ENCODE data around the gene INVS.
A peak's percentile ranks its signal among the peaks of the same experiment; 100 is the strongest.
"Not testable (repeated sequence)": the region's sequence is repeated elsewhere in the genome, so short reads cannot be mapped to it uniquely, and the experiment has no call there.

INVS gene

DNA sequence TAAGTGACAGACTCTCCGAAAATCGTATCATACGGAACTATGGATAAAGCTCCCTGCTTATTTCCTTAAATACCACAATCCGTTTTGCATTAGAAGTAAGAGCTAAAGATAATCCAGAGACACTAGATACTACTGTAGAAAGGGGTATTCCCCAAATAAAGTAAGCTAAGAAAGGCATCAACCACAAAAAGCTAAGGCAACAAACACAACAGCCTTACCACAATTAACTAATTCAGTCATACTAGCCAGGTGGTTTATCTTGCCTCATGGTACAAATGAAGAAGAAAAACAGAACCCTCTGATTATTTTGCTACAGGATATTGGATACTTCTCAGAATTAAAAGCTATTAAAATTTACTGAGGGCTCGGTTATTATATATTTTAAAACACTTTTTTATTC lies 14.3 kb upstream of the INVS start:
- no peak for DNase-seq (ENCODE audit: low read depth)

DNA sequence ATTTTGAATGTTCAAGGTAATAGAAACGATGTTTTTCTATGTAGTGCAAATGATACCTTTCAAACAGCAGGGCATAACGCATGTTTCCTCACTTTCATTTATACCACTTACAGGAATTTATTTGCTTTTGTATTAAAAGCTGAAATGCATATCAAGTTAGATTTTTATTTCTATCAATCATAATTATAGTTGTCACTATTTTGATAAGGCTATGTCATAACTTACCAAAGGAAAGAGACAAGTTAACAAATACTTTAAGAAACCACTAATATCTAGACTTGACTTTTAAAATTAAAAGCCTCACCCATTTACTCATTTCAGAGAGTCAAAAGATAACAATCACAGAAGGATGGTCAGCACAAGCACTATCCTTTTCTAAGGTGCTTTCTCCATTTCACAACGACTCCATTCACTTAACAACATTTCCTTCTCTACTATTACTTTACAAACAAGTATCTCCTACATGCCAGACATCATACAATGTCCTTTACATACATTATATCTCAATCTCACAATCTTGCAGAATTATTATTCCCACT lies 12.9 kb upstream of the INVS start:
- no peak for DNase-seq (ENCODE audit: low read depth)
- no peaks in the 10 kb centered on the region for H3K9me3 ChIP-seq (ENCODE audit: control insufficient read depth, low read length)
- H3K27me3 ChIP-seq (replicated peaks; ENCODE audit: control insufficient read depth, insufficient read depth, low read length), result no peaks in the 10 kb centered on the region
- no peaks in the 10 kb centered on the region for H3K36me3 ChIP-seq (ENCODE audit: control insufficient read depth, insufficient read depth, low read length, severe bottlenecking)
- no peak overlapping the region for H3K9ac ChIP-seq (ENCODE audit: low read length)
- H3K4me3 ChIP-seq (ENCODE audit: low read length), result no peak overlapping the region
- peaks cover 20% of the 10 kb centered on the region for H3K4me1 ChIP-seq (ENCODE audit: control insufficient read depth, insufficient read depth, low read length)

More for the DNA sequence above, 14.3 kb upstream of the INVS start:
- no peaks in the 10 kb centered on the region for H3K27me3 ChIP-seq (replicated peaks; ENCODE audit: control insufficient read depth, insufficient read depth, low read length)
- no peaks in the 10 kb centered on the region for H3K36me3 ChIP-seq (ENCODE audit: control insufficient read depth, insufficient read depth, low read length, severe bottlenecking)
- no peaks in the 10 kb centered on the region for H3K9me3 ChIP-seq (ENCODE audit: control insufficient read depth, low read length)
- H3K4me1 ChIP-seq (ENCODE audit: control insufficient read depth, insufficient read depth, low read length), result peaks cover 15% of the 10 kb centered on the region
- H3K4me3 ChIP-seq (ENCODE audit: low read length), result no peak overlapping the region
- H3K9ac ChIP-seq (ENCODE audit: low read length), result no peak overlapping the region

DNA sequence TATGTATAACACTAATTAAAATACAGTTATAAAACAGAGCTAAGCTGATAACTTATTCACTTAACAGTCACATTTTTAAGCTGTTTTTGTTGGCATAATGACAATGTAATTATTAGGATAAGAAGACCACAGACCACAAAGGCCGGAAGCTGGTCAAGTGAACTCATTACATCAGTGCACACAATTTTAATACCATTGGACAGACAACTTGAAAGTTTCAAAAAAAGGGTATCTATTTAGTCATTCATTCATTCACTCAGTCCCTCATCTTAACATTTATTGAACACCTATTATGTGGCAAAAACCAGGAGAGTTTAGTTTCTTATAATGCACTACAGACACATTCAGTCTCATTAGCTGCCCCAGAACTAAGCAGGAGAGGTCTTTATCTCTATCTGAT lies 11.8 kb upstream of the INVS start:
- H3K27me3 ChIP-seq (replicated peaks; ENCODE audit: control insufficient read depth, insufficient read depth, low read length), result no peaks in the 10 kb centered on the region

DNA sequence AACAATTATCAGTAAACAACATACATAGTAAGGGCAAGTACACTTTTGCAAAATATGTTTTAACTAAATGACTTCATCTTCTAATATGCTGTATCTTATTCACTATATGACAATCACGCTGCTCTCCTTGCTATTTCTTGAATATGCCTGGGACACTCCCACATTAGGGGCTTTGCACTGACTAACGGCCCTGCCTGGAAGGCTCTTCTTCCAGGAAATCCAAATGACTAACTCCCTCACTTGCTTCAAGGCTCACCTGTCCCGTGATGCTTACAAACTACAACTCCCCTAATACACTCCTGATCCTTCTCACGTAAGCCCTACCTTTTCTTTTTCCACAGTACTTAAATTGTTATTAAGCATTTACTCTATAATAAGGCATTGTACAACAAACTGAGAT lies 10.8 kb upstream of the INVS start:
- Histone ChIP-seq H3K27me3 (replicated peaks; ENCODE audit: control insufficient read depth, insufficient read depth, low read length) (no peaks in the 10 kb centered on the region), H3K36me3 (ENCODE audit: control insufficient read depth, insufficient read depth, low read length, severe bottlenecking) (no peaks in the 10 kb centered on the region), H3K9me3 (ENCODE audit: control insufficient read depth, low read length) (no peaks in the 10 kb centered on the region), H3K9ac (ENCODE audit: low read length) (no peak overlapping the region), H3K4me3 (ENCODE audit: low read length) (no peak overlapping the region), H3K4me1 (ENCODE audit: control insufficient read depth, insufficient read depth, low read length) (peaks cover 11% of the 10 kb centered on the region)
- no peak for DNase-seq (ENCODE audit: low read depth)

More for the DNA sequence above, 11.8 kb upstream of the INVS start:
- no peak overlapping the region for H3K9ac ChIP-seq (ENCODE audit: low read length)
- peaks cover 20% of the 10 kb centered on the region for H3K4me1 ChIP-seq (ENCODE audit: control insufficient read depth, insufficient read depth, low read length)
- no peaks in the 10 kb centered on the region for H3K9me3 ChIP-seq (ENCODE audit: control insufficient read depth, low read length)
- DNase-seq (ENCODE audit: low read depth), result no peak
- no peaks in the 10 kb centered on the region for H3K36me3 ChIP-seq (ENCODE audit: control insufficient read depth, insufficient read depth, low read length, severe bottlenecking)
- no peak overlapping the region for H3K4me3 ChIP-seq (ENCODE audit: low read length)

DNA sequence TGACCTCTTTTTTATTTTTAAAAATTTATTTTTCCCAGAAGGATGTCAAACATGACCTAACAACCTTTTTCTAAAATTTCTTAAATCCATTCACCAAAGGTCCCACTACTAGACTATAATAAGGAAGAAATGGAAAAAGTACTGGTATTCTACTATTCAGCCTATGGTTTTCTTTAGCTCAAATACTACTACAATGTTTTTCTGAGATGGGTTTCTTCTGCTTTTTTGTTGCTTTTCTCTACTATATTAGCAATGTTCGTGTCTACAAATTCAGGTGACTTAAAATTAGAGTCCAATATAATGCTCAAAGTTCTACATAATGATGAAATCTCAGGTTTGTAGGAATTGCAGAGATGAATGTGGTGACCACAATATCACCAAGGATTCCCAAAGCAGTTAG lies 8.2 kb upstream of the INVS start:
- Histone ChIP-seq H3K9me3 (ENCODE audit: control insufficient read depth, low read length) (no peaks in the 10 kb centered on the region), H3K36me3 (ENCODE audit: control insufficient read depth, insufficient read depth, low read length, severe bottlenecking) (no peaks in the 10 kb centered on the region), H3K4me1 (ENCODE audit: control insufficient read depth, insufficient read depth, low read length) (peaks cover 8% of the 10 kb centered on the region), H3K27me3 (replicated peaks; ENCODE audit: control insufficient read depth, insufficient read depth, low read length) (no peaks in the 10 kb centered on the region), H3K4me3 (ENCODE audit: low read length) (no peak overlapping the region), H3K9ac (ENCODE audit: low read length) (no peak overlapping the region)
- DNase-seq (ENCODE audit: low read depth), result no peak

DNA sequence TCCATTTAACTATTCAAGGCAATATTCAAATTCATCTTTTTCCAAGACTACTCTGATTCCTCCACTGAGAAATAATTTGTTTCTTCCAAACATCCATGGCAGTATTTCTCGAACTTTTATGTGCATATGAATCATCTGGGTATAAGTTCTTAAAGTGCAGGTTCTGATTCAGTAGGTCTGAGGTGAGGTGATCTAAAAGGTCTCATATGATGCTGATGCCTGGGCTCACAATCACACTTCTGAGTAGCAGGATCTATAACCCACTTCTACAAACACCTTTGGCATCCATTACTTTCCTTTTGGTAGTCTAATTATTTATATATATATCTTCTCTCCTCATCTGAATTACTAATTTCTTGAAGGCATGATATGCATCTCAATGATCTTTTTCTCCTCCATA lies 7.4 kb upstream of the INVS start:
- Histone ChIP-seq H3K9ac (ENCODE audit: low read length) (no peak overlapping the region), H3K4me1 (ENCODE audit: control insufficient read depth, insufficient read depth, low read length) (peaks cover 8% of the 10 kb centered on the region), H3K9me3 (ENCODE audit: control insufficient read depth, low read length) (no peaks in the 10 kb centered on the region), H3K4me3 (ENCODE audit: low read length) (no peak overlapping the region), H3K36me3 (ENCODE audit: control insufficient read depth, insufficient read depth, low read length, severe bottlenecking) (no peaks in the 10 kb centered on the region), H3K27me3 (replicated peaks; ENCODE audit: control insufficient read depth, insufficient read depth, low read length) (no peaks in the 10 kb centered on the region)
- no peak for DNase-seq (ENCODE audit: low read depth)

DNA sequence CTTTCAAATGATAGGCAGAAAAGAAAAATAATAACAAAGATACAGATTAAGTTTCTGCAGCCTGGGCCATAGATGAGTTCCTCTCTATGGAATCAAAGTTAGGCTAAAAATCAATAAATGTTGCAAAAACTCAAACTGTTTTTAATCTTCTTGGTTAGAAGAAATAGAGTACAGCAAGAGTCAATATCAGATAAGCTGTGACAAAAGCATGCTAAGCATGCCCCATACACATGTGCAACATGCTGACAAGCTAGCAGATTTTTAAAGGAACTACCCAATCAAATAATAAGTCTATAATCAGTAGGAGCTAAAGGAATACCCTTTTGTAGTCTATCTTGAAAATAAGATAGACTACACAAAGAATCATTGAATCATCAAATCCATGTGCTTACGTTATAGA lies 7.0 kb upstream of the INVS start:
- Histone ChIP-seq H3K9ac (ENCODE audit: low read length) (no peak overlapping the region), H3K9me3 (ENCODE audit: control insufficient read depth, low read length) (no peaks in the 10 kb centered on the region), H3K27me3 (replicated peaks; ENCODE audit: control insufficient read depth, insufficient read depth, low read length) (no peaks in the 10 kb centered on the region), H3K36me3 (ENCODE audit: control insufficient read depth, insufficient read depth, low read length, severe bottlenecking) (no peaks in the 10 kb centered on the region), H3K4me3 (ENCODE audit: low read length) (no peak overlapping the region), H3K4me1 (ENCODE audit: control insufficient read depth, insufficient read depth, low read length) (peaks cover 8% of the 10 kb centered on the region)
- DNase-seq (ENCODE audit: low read depth), result no peak

DNA sequence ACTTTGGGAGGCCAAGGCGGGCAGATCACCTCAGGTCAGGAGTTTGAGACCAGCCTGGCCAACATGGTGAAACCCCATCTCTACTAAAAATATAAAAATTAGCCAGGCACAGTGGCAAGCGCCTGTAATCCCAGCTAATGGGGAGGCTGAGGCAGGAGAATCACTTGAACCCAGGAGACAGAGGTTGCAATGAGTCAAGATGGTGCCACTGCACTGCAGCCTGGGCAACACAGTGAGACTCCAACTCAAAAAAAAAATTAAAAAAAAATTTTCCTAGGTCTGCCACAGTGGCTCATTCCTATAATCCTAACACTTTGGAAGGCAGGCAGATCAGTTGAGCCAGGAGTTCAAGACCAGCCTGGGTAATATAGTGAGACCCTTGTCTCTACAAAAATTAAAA lies 4.6 kb upstream of the INVS start:
- DNase-seq (ENCODE audit: low read depth); H3K27me3 ChIP-seq (replicated peaks; ENCODE audit: control insufficient read depth, insufficient read depth, low read length); H3K4me3 ChIP-seq (ENCODE audit: low read length); H3K36me3 ChIP-seq (ENCODE audit: control insufficient read depth, insufficient read depth, low read length, severe bottlenecking); H3K9me3 ChIP-seq (ENCODE audit: control insufficient read depth, low read length); H3K9ac ChIP-seq (ENCODE audit: low read length): not testable (repeated sequence)
- H3K4me1 ChIP-seq (ENCODE audit: control insufficient read depth, insufficient read depth, low read length), result peaks cover 17% of the 10 kb centered on the region

DNA sequence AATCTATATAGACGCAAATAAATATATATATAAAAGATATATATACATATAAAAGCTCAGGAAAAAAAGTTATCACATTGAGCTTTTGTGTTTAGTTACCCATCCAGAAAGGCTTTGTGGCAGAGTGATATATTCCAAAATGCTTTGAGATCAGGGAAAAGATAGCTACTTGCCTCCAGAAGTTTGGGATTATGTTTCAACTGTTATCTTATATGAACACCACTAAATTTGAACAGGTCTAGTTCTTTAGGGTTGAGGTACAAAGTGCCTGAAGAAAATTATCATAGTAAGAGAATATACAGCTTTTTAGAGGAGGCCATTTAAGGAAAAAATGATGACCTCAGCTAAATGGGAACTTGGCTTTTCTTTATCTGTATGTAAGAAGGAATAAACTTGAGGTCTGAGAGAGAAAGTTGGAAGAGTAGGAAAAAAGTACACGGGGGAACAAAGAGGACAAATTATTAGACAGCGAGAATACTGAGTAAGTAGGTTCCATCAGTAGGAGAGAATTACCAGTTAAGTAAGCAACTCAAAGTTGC lies 2.6 kb upstream of the INVS start:
- H3K4me3 ChIP-seq (ENCODE audit: low read length), result no peak overlapping the region
- no peaks in the 10 kb centered on the region for H3K9me3 ChIP-seq (ENCODE audit: control insufficient read depth, low read length)
- H3K4me1 ChIP-seq (ENCODE audit: control insufficient read depth, insufficient read depth, low read length), result peaks cover 15% of the 10 kb centered on the region
- DNase-seq (ENCODE audit: low read depth), result no peak
- H3K27me3 ChIP-seq (replicated peaks; ENCODE audit: control insufficient read depth, insufficient read depth, low read length), result no peaks in the 10 kb centered on the region
- H3K36me3 ChIP-seq (ENCODE audit: control insufficient read depth, insufficient read depth, low read length, severe bottlenecking), result no peaks in the 10 kb centered on the region
- no peak overlapping the region for H3K9ac ChIP-seq (ENCODE audit: low read length)

DNA sequence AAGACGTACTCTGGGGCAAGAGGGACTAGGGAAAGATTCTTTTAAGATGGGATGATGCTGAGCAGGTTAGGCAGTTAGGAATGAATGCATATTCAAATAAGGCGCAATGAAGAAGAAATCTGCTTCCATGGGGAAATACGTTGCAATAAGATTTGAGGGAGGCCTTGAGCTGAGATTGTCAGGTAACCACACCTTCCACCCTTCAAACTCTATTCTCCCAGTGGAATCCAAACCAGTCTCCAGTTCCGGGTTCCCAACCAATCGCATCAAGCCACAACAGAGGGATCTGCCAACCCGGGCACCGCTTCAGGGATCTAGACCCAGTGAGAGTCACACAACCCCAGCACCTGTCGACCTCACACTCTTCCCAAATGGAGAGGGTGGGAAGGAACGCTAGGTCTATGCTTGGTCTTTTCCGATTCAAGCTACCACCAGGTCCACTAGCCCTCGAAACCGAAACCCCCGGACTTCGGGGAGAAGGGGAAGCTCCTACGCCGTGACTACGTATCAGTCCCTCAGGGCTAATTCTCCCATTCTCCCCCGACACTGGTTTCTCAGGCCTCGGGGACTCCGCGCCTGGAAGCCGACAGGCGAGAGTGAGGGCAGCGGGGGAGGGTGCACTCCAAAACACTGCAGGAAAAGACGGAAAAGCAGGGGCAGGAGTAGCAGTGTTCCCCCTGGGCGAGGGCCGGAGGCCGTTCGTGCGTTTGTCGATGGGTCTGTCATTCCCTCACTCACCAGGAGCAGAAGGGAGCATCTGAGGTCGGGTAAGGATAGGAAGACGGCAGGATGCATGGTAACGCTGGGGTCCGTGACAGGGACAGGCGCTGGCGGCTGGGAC lies 777 bp upstream of the INVS start:
- Histone ChIP-seq H3K9me3 (ENCODE audit: control insufficient read depth, low read length) (no peaks in the 10 kb centered on the region), H3K4me1 (ENCODE audit: control insufficient read depth, insufficient read depth, low read length) (peaks cover 15% of the 10 kb centered on the region), H3K36me3 (ENCODE audit: control insufficient read depth, insufficient read depth, low read length, severe bottlenecking) (peaks cover 3% of the 10 kb centered on the region), H3K4me3 (ENCODE audit: low read length) (peak overlapping the region; percentile 98), H3K9ac (ENCODE audit: low read length) (peak overlapping the region; percentile 96), H3K27me3 (replicated peaks; ENCODE audit: control insufficient read depth, insufficient read depth, low read length) (no peaks in the 10 kb centered on the region)
- peak; percentile 70 for DNase-seq (ENCODE audit: low read depth)

DNA sequence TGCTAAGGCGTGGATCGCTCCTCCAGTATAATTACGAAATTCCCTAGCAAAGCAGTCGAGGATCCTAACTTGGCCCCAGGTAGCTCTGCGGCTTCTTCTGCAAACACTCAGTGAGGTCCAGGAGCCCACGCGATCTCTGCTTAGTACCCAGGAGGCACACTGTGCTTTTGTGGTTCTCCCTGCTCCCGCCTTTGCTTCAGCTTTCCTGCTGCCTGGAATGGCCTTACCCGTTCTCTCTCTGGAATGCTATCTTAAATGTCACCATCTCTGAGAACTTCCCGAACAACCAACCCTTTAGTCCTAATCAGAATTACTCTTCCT lies 639 bp downstream of the INVS start:
- no peak for DNase-seq (ENCODE audit: low read depth)
- Histone ChIP-seq H3K36me3 (ENCODE audit: control insufficient read depth, insufficient read depth, low read length, severe bottlenecking) (peaks cover 12% of the 10 kb centered on the region), H3K4me1 (ENCODE audit: control insufficient read depth, insufficient read depth, low read length) (peaks cover 15% of the 10 kb centered on the region), H3K9me3 (ENCODE audit: control insufficient read depth, low read length) (no peaks in the 10 kb centered on the region), H3K9ac (ENCODE audit: low read length) (peak overlapping the region; percentile 96), H3K27me3 (replicated peaks; ENCODE audit: control insufficient read depth, insufficient read depth, low read length) (no peaks in the 10 kb centered on the region), H3K4me3 (ENCODE audit: low read length) (peak overlapping the region; percentile 98)
